Right lung (tissue), 5 donors: ENCODE results near the gene FRMD5. TPM values are rescaled to one million over a fixed set of nuclear protein-coding genes. Genes with fewer than 3 reads are reported as not detected.

Experiments used
- DNase-seq, 2 donors: peaks; one replicate each; pipeline ENCODE4 v3.0.0-alpha.2; 2013
- polyA plus RNA-seq, 5 donors: library from polyadenylated mRNA; unstranded; fragments of 120-200 nt; gene quantifications; one replicate each; pipeline versions ENCODE4 v1.2.1 to v1.2.3, GENCODE V29; 2013; ENCODE audit warnings: inconsistent platforms in 1 of 5, low replicate concordance in 1 of 5; ENCODE audit not compliant: insufficient read length in 5 of 5, insufficient read depth in 1 of 5

Gene FRMD5
- polyA plus RNA-seq, 5 donors: 1.7 to 2.0 (median 1.8) TPM

- no peak for DNase-seq
These were observed 267.9 kb downstream of the FRMD5 start for GRCh38 chr15:43927203-43927602.

GRCh38 chr15:43923553-43923952 lies 271.5 kb downstream of the FRMD5 start:
- no peak for DNase-seq

GRCh38 chr15:43922021-43922420 lies 273.1 kb downstream of the FRMD5 start:
- no peak for DNase-seq

- peak; percentile 19 to 20 for DNase-seq
These were observed 274.3 kb downstream of the FRMD5 start for GRCh38 chr15:43920815-43921214.

GRCh38 chr15:43920254-43920600 lies 274.8 kb downstream of the FRMD5 start:
- no peak for DNase-seq

GRCh38 chr15:43919540-43920253 lies 275.4 kb downstream of the FRMD5 start:
- no peak for DNase-seq

GRCh38 chr15:43918717-43919116 lies 276.4 kb downstream of the FRMD5 start:
- no peak for DNase-seq

GRCh38 chr15:43916326-43916660 lies 278.8 kb downstream of the FRMD5 start:
- DNase-seq: no peak

GRCh38 chr15:43915631-43916325 lies 279.3 kb downstream of the FRMD5 start:
- no peak for DNase-seq

GRCh38 chr15:43913941-43914340 lies 281.1 kb downstream of the FRMD5 start:
- no peak for DNase-seq

- DNase-seq: no peak
These were observed 281.9 kb downstream of the FRMD5 start for GRCh38 chr15:43913026-43913780.

GRCh38 chr15:43912208-43912607 lies 282.9 kb downstream of the FRMD5 start:
- DNase-seq: no peak

- no peak for DNase-seq
These were observed 283.8 kb downstream of the FRMD5 start for GRCh38 chr15:43911235-43911781.

GRCh38 chr15:43908516-43909050 lies 286.5 kb downstream of the FRMD5 start:
- no peak for DNase-seq

GRCh38 chr15:43905755-43906154 lies 289.3 kb downstream of the FRMD5 start:
- no peak for DNase-seq

GRCh38 chr15:43903864-43904290 lies 291.2 kb downstream of the FRMD5 start:
- DNase-seq: peak; percentile 27 to 52

- DNase-seq: no peak
These were observed 293.6 kb downstream of the FRMD5 start for GRCh38 chr15:43901495-43901894.

- DNase-seq: no peak
These were observed 294.1 kb downstream of the FRMD5 start for GRCh38 chr15:43900996-43901395.

GRCh38 chr15:43899928-43900327 lies 295.1 kb downstream of the FRMD5 start:
- DNase-seq: no peak

- DNase-seq: no peak
These were observed 296.2 kb downstream of the FRMD5 start for GRCh38 chr15:43898891-43899290.

GRCh38 chr15:43896543-43896942 lies 298.5 kb downstream of the FRMD5 start:
- DNase-seq: no peak

GRCh38 chr15:43895586-43895985 lies 299.5 kb downstream of the FRMD5 start:
- DNase-seq: no peak
